Measurements from ENCODE around the gene TOM1L2.

The TOM1L2 gene

GRCh38 chr17:17982801-17983200, 10.6 kb upstream of the TOM1L2 start:
- Histone ChIP-seq H3K27me3 (ENCODE audit: insufficient read depth, poor library complexity, severe bottlenecking) (no peaks in the 10 kb centered on the region), H3K27ac (replicated peaks) (no peak overlapping the region), H3K4me3 (replicated peaks; ENCODE audit: insufficient read depth, low read length) (no peak overlapping the region)
- TF ChIP-seq SPI1 (IDR thresholded peaks at IDR 0.05; ENCODE audit: borderline replicate concordance, low read depth) (no peak), REST (IDR thresholded peaks at IDR 0.05; ENCODE audit: insufficient replicate concordance, low read depth) (no peak), POLR2AphosphoS5 (IDR thresholded peaks at IDR 0.05; ENCODE audit: low read depth) (no peak), CTCF (IDR thresholded peaks at IDR 0.05; ENCODE audit: insufficient read depth, low read length) (no peak), GABPA (IDR thresholded peaks at IDR 0.05; ENCODE audit: low read depth) (no peak)
- DNase-seq (ENCODE audit: low read depth in 1 of 2, low spot score in 1 of 2) = no peak

DNA sequence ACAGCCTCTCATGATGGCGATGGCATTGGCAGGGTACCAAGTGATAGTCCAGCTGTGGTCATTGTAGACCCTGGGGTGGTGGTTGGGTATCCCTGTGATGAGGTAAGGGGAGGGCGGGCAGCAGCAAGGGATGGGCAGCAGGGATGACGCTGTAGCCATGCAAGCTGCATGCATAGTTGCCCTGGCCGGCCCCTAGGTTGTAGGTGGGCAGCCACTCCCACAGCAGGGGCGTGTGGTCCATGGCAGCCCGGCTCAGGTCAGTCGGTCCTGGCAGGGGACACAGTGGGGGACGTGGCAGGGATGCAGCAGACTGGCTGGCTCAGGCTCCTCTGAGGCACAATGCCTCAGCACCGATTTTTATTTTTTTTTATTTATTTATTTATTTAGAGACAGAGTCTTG, 9.1 kb upstream of the TOM1L2 start:
- H3K27ac ChIP-seq (replicated peaks) = no peak overlapping the region
- DNase-seq (ENCODE audit: low read depth in 1 of 2, low spot score in 1 of 2) = no peak
- TF ChIP-seq SPI1 (IDR thresholded peaks at IDR 0.05; ENCODE audit: borderline replicate concordance, low read depth) (no peak), REST (IDR thresholded peaks at IDR 0.05; ENCODE audit: insufficient replicate concordance, low read depth) (no peak), GABPA (IDR thresholded peaks at IDR 0.05; ENCODE audit: low read depth) (no peak), POLR2AphosphoS5 (IDR thresholded peaks at IDR 0.05; ENCODE audit: low read depth) (no peak), CTCF (IDR thresholded peaks at IDR 0.05; ENCODE audit: insufficient read depth, low read length) (no peak)
- H3K4me3 ChIP-seq (replicated peaks; ENCODE audit: insufficient read depth, low read length) = no peak overlapping the region
- H3K27me3 ChIP-seq (ENCODE audit: insufficient read depth, poor library complexity, severe bottlenecking) = no peaks in the 10 kb centered on the region

DNA sequence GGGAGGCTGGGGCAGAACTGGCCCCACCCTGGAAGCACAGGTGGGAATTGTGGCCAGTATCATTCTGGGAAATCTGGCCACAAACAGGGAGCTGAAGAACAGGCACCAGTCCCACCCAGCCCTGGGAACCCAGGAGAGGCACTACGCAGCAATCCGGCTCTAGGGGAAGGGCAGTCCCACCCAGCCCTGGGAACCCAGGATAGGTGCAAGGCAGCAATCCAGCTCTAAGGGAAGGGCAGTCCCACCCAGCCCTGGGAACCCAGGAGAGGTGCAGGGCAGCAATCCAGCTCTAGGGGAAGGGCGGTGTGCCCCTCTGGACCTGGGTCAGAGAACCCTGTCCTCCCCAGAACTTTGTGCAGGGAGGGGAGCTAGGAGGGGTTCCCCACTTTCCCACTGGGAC, 7.6 kb upstream of the TOM1L2 start:
- DNase-seq (ENCODE audit: low read depth in 1 of 2, low spot score in 1 of 2) = no peak
- no peaks in the 10 kb centered on the region for H3K27me3 ChIP-seq (ENCODE audit: insufficient read depth, poor library complexity, severe bottlenecking)
- TF ChIP-seq REST (IDR thresholded peaks at IDR 0.05; ENCODE audit: insufficient replicate concordance, low read depth) (no peak), CTCF (IDR thresholded peaks at IDR 0.05; ENCODE audit: insufficient read depth, low read length) (no peak), POLR2AphosphoS5 (IDR thresholded peaks at IDR 0.05; ENCODE audit: low read depth) (no peak), SPI1 (IDR thresholded peaks at IDR 0.05; ENCODE audit: borderline replicate concordance, low read depth) (no peak), GABPA (IDR thresholded peaks at IDR 0.05; ENCODE audit: low read depth) (no peak)
- no peak overlapping the region for H3K27ac ChIP-seq (replicated peaks)
- no peak overlapping the region for H3K4me3 ChIP-seq (replicated peaks; ENCODE audit: insufficient read depth, low read length)
